K562 (cell line): Measurements from ENCODE around the gene GLYATL1B. TPM values are rescaled to one million over a fixed set of nuclear protein-coding genes. Genes with fewer than 3 reads are reported as not detected.

Source experiments
- ARID2 ChIP-seq: fragments of 450-650 bp; IDR thresholded peaks from 2 replicates; pipeline ENCODE4 v1.6.1; 2017; ENCODE audit warnings: antibody characterized with exemption, mild to moderate bottlenecking
- CBFA2T2 ChIP-seq: fragments of 450-650 bp; conservative IDR thresholded peaks from 2 replicates; pipeline ENCODE4 v1.6.1; 2017; ENCODE audit warnings: mild to moderate bottlenecking
- FOXM1 ChIP-seq, 2 experiments: fragments of 450-650 bp in 1 of 2; sonication (generic) in 1 of 2; formaldehyde crosslinking in 1 of 2; IDR thresholded peaks; 2 replicates each; pipeline versions ENCODE4 v1.6.1 to v1.9.0; 2017 to 2022; ENCODE audit warnings: low read depth in 2 of 2, mild to moderate bottlenecking in 2 of 2, missing genetic modification reagents in 1 of 2, moderate library complexity in 1 of 2
- MAZ ChIP-seq, 2 experiments: fragments of 450-650 bp in 1 of 2; sonication (generic) in 1 of 2; formaldehyde crosslinking; IDR thresholded peaks in 1 of 2; conservative IDR thresholded peaks in 1 of 2; 2 replicates each; pipeline versions ENCODE4 v1.4.0 to v1.5.0; 2020; ENCODE audit warnings: mild to moderate bottlenecking in 1 of 2, missing genetic modification reagents in 1 of 2
- NUFIP1 ChIP-seq: fragments of 450-650 bp; IDR thresholded peaks from 2 replicates; pipeline ENCODE4 v1.6.1; 2018; ENCODE audit not compliant: partially characterized antibody
- PREB ChIP-seq: sonication (generic); formaldehyde crosslinking; IDR thresholded peaks from 2 replicates; pipeline ENCODE4 v1.8.1; 2023; ENCODE audit warnings: mild to moderate bottlenecking, missing genetic modification reagents
- RNF2 ChIP-seq: sonication (generic); IDR thresholded peaks from 2 replicates; pipeline ENCODE4 v1.6.1; 2016
- SMARCC2 ChIP-seq: fragments of 450-650 bp; IDR thresholded peaks from 2 replicates; pipeline ENCODE4 v1.6.1; 2017; ENCODE audit warnings: antibody characterized with exemption, moderate library complexity, mild to moderate bottlenecking, low read depth
- TSC22D4 ChIP-seq: fragments of 450-650 bp; IDR thresholded peaks from 2 replicates; pipeline ENCODE4 v1.6.1; 2016; ENCODE audit warnings: missing genetic modification characterization, missing biosample characterization, control low read depth
- ZBTB43 ChIP-seq: sonication (generic); formaldehyde crosslinking; IDR thresholded peaks from 2 replicates; pipeline ENCODE4 v1.8.0; 2023; ENCODE audit warnings: mild to moderate bottlenecking, missing genetic modification reagents
- ZBTB8A ChIP-seq: fragments of 450-650 bp; IDR thresholded peaks from 2 replicates; pipeline ENCODE4 v1.6.1; 2018; ENCODE audit warnings: mild to moderate bottlenecking, moderate library complexity; ENCODE audit not compliant: partially characterized antibody
- ZNF277 ChIP-seq: fragments of 250-450 bp; sonication (Bioruptor Pico); IDR thresholded peaks from 2 replicates; pipeline ENCODE4 v1.8.0; 2022; ENCODE audit warnings: inconsistent platforms, mild to moderate bottlenecking, moderate library complexity, borderline replicate concordance
- ZNF311 ChIP-seq: fragments of 250-450 bp; sonication (Bioruptor Pico); IDR thresholded peaks from 2 replicates; pipeline ENCODE4 v1.4.0; 2020; ENCODE audit warnings: mild to moderate bottlenecking, moderate library complexity
- ZNF75A ChIP-seq: fragments of 450-650 bp; formaldehyde crosslinking; IDR thresholded peaks from 2 replicates; pipeline ENCODE4 v1.4.0; 2020; ENCODE audit warnings: mild to moderate bottlenecking
- ZNF785 ChIP-seq: fragments of 250-450 bp; sonication (Bioruptor Pico); IDR thresholded peaks from 2 replicates; pipeline ENCODE4 v1.4.0; 2020; ENCODE audit warnings: mild to moderate bottlenecking
- polyA plus RNA-seq, 8 experiments: library from polyadenylated mRNA; depleted of rRNA in 4 of 8; stranded (reverse) in 5 of 8; unstranded in 3 of 8; fragments of >200 nt; fragmentation: Nextera tagmentation in 2 of 8; fragmentation: Illumina TruSeq in 1 of 8; extraction: Ambion mirVana in 2 of 8; extraction: Trizol in 1 of 8; gene quantifications; 2 replicates each; pipeline versions ENCODE4 v1.2.1 to v1.2.3, GENCODE V29; 2011 to 2014; ENCODE audit warnings: inconsistent platforms in 1 of 8, missing spikeins in 1 of 8
- total RNA-seq, 7 experiments: library from RNA; depleted of rRNA in 6 of 7; stranded (reverse); fragments of >200 nt in 6 of 7; fragmentation: Illumina TruSeq in 2 of 7; extraction: Trizol in 2 of 7; gene quantifications; 2 replicates each; pipeline versions ENCODE4 v1.2.1 to v1.2.3, GENCODE V29; 2011 to 2021; ENCODE audit warnings: low replicate concordance in 1 of 7

Gene GLYATL1B
- total and polyA plus RNA-seq, 9 of the 15 experiments (the other 6 are each of a cell fraction or from before 2014, with no cell fraction given) = not detected

- TF ChIP-seq ZNF277 (CRISPR knock-in tag) (no peak), FOXM1 (IDR thresholded peaks at IDR 0.05; ENCODE audit: low read depth) (no peak), FOXM1 (CRISPR knock-in tag; IDR thresholded peaks at IDR 0.05; ENCODE audit: low read depth) (no peak), ZNF785 (no peak), ZBTB8A (no peak), MAZ (CRISPR knock-in tag; conservative IDR thresholded peaks at IDR 0.05 in 1 of 2, IDR thresholded peaks at IDR 0.05 in 1 of 2) (peak; percentile 29 to 90; a peak in 3 of 4 replicates), ZNF311 (peak; percentile 69; the same call in 1 of the 2 replicates), CBFA2T2 (no peak), ARID2 (no peak), PREB (CRISPR knock-in tag) (no peak), NUFIP1 (no peak), ZNF75A (CRISPR knock-in tag) (no peak), SMARCC2 (no peak), ZBTB43 (CRISPR knock-in tag) (no peak), TSC22D4 (tag) (no peak), RNF2 (no peak)
Measured at GRCh38 chr11:59135648-59136461, 49.7 kb downstream of the GLYATL1B start (continued).
